GM19351 (cell line): ENCODE data around the gene SFTPD.

Source experiments
- ATAC-seq: cut with Tn5 transposase; IDR thresholded peaks from one replicate; pipeline ENCODE4 v1.9.1; 2021; ENCODE audit warnings: mild to moderate bottlenecking, moderate library complexity; ENCODE audit not compliant: unreplicated experiment

Gene SFTPD

DNA sequence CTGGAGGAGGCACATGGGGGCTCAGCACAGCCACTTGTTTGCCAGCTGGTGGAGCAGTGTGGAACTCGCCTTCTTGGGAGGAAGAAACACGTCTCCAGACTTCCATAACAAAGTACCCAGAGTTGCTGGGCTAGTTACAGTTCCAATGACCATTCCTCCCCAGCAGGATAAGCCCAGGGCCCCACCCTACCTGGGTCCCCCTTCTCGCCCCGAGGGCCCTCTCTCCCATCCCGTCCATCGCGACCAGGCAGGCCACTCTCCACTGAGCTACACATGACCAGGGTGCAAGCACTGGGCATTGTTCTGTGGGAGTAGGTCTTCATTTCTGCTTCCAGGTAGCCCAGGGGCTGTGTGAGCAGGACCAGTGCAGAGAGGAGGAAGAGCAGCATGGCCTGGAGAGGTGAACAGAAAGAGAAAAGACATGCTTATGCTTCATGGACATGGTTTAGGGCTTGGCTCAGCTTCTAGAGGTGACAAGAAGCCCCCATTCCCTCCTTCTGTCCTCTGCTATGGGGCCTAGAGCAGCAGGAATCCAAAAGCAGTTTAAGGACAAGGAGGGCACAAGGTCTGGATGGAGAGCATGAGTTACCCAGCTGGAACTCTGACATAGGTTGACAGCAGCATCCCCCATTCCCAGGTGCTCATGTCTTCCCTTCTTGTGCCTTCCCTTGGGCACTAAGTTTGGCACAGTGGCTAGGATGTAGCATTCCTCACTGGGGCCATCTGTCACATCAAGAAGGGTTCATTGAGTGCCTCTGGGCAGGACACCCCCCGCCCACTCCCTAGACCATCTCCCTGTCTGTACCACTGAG is 2.4 kb downstream of the SFTPD start:
- ATAC-seq, result no peak

DNA sequence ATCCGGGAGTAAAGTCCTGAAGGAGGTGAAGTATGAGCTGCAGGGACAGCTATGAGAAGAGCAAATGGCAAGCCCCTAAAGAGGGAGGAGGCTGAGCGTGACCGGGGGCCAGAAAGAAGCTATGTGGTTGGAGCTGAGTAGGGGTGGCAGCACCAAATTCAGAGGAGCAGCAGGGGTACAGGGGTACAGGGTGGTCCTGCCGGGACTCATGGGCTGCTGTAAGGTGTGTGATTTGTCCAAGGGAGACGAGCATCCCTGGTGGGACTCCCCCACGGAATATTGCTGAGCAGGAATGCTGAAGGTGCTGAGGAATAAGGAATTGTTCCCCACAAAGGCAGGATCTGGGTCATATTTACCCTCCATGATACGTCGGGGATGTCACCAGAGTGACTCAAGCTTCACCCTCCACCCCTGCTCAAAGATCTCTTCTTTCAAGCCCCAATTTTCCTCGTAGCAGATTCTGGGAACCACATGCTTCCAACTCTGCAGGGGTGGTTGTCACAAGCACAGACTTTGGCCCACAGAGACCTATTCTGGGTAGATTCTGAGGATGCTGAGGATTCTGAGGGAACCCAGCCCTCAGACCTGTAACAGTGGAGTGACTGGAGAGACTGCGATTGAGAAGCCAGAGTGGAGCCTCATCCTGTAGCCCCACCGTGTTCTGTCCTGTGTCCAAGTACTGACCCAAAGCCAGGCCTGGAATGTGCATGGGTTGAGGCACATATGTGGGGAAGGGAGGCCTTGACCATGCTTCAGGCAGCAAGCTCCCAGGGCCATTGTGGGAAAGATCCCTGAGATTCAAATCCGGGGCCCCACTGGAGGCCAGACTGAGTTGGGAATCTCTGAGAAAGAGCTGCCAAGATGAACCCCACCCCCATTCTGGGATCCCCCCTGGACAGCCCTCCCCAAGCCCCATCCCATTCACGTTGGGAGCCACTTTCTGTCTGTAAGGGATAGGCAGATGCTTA is 4.2 kb downstream of the SFTPD start:
- no peak for ATAC-seq

DNA sequence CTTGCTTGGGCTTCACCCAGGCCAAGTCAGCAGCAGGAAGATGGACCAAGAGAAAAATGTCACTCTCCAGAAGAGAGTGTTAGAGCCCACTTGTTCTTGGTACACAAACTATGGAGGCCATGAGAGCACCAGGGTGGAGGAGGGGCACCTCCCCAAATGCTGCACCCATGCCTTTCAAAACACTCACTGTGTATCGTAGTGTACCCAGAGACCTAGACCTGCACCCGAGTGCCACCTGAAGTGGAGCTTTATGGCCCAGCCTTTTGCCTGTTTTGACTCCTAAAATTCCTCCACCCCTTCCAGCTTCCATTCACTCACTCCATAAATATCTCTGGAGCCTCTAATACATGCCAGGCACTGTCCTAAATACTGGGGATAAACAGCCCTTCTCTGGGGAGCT is 5.0 kb downstream of the SFTPD start:
- ATAC-seq, result no peak

DNA sequence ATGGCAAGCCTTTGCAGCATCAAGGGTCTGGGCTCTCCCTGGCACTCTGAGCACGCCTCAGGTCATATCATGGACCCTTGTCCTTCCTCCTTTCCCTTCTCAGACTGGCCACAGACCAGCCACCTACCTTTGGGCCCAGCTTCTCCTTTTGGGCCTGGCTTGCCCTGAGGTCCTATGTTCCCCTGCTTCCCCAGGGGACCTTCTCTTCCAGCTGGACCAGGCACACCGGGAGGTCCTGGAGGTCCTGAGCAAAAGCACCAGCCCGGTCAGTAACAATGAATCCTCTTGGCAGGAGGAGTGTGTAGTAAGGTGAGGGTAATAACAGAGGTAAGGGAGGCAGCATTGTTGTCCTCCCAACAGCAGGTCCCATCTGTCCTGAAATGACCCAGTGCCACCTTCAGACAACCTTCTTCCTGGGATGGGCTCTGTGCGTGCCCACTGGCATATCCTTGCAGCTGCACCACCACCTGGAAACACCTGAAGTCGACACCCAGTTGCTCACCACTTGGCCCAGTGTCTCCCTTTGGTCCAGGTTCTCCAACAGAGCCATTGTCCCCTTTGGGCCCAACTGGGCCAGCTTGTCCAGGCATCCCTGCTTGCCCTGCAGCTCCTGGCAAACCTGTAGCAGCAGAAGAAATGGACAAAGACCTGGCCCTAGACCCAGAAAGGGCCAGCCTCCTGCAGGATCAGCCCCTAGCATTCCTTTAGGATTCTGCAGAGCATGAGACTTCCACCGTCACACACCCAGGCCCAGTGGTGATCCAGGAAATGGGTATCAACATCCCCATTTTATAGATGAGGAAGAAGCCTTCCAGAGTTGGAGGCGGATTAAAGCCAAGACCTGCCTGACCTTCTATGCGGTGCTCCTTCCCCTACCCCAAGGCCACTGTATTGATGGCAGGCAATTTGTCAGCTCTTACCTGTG is 6.4 kb downstream of the SFTPD start:
- ATAC-seq, result no peak

DNA sequence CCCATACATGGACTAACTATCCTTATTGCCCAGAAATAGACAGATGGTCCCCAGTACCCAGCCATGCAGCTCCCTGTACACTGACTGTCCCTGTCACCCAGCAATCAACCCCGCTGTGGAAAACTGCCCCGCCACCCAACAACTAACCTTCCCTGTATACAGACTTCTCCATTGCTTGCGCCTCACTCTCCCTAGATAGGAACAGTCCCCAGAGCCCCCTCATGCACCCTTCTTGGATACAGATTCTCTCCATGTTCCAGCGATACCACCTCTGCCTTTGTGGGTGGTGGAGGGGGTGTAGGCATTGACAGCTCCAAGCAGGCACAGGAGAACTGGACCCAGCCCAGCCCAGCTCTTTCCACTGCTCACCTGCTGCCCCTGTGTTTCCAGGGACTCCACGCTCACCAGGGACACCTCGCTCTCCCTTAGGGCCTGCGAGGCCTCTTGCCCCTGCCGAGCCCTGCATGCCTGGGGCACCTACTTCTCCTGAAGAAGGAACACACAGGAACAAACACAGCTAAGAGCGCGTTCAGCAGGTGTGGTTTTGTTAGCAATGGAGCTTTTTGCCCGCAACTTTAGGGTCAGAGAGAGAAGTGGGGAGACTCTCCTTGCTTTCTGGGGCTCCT is 7.2 kb downstream of the SFTPD start:
- ATAC-seq, result no peak

DNA sequence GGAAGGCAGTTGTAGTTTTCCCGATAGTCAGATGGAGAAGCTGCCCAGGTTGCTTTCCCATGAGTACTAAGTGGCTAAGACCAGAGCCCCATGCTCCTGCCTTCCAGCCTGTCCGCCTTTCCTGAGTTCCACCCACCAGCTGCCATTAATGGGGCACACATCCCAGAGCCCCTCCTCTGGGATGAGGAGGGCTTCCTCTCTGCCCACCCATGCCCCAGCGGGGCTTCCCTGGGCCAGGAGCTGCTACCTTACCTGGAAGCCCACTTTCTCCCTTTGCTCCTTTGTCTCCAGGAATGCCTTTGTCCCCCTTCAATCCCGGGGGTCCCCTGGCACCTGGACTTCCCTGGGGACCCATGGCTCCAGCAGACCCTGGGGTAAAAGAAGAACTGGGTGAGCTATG is 7.8 kb downstream of the SFTPD start:
- no peak for ATAC-seq

DNA sequence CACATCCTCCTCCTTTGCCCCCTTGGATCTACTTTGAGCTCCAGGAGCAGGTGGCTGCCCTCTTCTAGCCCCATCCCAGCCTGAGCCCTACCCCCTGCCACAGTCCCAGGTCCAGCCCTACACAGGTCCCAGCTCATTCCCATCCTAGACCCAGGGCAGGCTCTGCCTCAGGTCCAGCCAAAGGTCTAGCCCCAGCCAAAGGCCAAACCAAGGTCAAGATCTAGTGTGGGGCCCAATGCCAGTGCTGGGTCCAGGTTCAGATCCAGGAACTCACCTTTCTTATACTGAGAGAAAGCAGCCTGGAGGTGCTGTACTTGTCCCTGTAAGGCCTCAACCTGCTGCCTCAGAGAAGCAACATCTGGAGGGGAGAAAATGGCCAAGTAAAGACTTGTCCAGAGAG is 8.5 kb downstream of the SFTPD start:
- no peak for ATAC-seq

DNA sequence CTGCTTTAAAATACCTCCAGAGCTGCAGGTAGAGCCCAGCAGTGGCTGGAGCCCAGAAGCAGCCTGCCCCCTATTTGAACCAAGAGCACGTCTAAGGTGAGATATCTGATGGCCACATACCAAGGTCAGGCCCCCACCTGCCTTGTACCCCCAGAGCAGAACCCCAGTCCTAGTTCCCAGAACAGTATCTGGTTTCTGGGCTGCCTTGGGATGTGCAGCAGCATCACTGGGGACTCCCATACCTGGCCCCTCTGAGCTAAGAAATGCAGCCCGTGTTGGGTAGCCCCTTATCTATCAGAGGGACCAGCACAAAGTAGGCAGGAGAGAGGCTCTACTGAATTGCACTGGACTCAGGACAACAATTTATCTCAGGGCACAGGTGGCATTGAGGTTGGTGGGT is 8.9 kb downstream of the SFTPD start:
- no peak for ATAC-seq

DNA sequence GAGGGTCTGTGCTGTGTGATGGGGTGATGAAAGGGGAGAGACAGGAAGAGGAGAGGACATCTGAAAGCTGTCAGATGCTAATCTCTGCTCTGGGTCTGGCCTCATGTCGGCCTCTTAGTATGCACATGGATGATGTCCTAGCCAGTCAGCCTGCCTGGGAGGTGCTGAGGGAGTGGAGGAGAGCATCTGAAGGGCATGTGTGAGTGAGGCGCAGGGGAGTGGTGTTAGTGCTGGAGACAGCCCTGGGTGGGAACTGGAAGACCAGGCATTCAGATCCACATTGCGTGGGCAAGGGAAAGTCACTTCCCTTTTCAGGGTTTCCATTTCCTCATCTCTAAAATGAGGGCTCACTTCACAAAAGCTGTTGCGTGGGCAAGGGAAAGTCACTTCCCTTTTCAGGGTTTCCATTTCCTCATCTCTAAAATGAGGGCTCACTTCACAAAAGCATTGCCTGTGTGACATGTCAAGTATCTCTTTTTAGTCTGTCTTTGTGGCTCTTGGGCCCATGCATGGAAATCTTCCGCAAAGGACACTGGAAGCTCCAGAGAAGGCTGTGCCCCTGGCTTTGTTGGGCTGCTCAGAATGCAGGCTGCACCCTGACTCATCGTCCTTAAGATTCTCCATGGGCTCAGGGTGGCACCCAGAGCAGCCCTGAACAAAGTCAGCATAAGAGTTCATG is 10.0 kb downstream of the SFTPD start:
- peak; percentile 80 for ATAC-seq

DNA sequence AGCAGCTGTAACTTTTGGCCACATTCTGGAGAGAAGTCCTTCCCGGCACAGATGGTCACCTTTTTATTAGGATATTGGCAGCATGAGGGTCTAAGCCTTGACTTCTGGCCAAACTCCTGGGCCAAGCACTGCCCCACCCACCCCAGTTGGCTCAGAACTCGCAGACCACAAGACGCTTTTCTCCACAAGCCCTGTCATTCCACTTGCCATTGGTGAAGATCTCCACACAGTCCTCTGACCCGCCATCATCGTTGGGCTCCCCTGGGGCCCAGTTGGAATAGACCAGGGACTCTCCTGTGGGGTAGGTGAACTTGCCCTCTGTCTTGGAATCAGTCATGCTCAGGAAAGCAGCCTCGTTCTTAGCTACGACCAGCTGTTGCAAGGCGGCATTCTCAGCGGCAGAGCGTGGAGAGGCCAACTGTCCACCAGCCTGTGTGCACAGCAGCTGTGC is 11.2 kb downstream of the SFTPD start:
- ATAC-seq, result no peak

DNA sequence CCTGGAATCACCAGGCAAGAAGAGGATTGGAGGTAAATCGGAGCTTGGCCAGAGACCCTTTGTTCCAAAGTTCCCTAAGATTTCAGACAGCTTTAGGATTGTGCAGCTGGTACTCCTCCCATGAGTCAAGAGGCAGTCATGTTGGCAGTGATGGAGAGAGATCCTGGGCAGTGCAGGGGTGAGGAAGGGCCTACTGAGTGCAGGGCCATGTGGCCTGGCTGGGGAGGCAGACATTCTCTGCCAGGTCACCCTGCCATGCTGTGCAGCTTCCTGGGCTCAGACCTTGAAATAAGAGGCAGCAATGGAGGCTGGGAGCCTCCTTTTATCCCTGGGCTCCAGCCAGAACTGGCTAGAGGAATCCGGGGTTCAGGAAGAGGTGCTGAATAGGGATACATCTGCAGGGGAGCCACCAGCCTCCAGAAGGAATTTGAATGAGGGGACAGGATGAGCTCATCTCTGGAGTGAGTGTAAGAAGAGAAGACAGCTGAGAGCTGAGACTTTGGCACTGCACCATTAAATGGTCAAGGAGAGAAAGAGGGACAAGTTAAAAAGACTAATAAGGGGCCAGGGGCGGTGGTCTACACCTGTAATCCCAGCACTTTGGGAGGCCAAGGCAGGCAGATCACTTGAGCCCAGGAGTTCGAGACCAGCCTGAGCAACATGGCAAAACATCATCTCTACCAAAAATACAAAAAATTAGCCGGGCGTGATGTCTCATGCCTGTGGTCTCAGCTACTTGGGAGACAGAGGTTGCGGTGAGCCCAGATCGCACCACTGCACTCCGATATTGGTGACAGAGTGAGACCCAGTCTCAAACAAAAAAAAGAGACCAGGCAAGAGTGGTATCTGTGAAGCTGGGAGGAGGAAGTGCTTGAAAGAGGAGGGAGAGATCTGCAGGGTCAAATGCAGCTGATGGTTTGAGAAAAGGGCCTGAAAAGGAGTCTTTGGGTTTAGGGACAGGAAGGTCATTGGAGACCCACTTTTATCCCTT is 12.0 kb downstream of the SFTPD start:
- no peak for ATAC-seq

DNA sequence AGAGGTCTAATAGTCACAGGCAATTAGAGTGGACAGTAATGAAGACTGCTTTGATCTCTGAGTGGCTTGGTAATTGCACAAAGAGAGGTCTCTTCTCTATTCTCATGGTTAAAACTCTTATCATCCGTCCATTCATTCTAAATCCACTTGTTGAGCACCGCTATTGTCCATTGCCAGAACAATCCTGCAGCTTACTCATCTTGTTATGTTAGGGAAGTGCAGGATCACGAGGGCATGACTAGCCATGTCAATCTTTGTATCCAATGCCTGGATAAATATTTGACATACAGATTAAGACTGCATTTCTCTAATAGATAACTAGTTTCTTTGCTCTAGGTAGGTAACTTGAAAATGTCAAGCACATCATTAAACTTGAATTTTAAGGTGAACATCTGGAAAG is 14.9 kb downstream of the SFTPD start:
- ATAC-seq, result no peak

DNA sequence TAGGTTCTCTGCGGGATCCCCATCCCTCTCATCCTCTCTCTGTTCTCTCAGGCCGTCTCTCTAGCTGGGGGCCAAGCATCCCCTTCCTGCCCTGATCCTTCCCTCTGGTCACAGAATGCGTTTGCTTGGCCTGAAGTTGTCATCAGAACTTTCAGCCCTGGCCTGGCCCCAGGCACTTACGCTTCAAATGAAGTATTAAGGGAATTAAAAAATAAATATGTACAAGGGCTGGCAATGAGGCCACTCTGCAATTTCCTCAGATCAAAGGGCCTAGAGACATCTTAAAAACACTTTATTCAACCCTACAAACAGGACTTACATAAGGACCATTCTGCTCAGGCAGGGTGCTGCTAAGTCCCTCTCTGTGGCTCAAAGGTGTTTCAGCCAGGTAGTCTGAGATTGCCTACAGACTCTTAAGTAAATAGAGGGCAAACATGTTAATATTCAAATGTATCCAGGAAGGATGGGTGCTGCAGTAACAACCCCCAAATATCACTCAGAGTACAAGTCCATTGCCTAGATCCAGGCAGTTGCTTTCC is 16.0 kb downstream of the SFTPD start:
- ATAC-seq, result no peak

DNA sequence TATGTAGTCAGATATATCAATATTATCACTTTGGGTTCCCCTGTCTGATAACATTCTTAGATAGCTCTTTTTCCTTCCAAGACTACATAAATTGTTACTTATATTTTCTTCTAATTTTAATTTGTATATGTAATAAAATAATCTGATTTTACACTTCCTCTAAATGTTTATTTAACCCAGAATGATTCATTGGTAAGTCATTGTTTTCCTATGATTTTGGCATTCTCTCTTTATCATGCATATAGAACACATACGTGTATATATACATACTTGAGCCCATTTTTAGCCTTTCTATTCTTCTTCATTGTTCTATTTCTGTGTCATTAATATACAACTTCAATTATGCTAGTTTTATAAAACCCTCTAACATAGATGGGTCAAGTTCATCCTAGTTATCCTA is 16.6 kb downstream of the SFTPD start:
- ATAC-seq, result no peak

DNA sequence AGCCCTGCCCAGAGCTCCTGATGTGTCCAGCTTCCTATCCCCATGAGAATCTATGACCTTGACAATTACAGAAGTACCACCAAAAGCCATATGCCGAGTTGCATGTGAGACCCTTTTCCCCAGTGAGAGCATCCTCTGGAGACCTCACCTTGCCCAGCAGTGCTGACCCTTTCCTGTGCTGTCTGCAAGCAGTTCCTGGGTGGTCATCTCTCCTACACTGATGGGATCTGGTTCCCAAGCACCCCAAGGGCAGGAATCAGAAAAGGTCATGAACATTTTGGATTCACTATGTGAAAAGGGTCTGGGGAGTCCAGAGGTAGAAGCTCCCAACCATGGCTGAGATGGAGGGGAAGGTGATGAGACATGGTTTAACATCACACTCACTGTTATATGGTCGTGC is 18.2 kb downstream of the SFTPD start:
- ATAC-seq, result no peak

DNA sequence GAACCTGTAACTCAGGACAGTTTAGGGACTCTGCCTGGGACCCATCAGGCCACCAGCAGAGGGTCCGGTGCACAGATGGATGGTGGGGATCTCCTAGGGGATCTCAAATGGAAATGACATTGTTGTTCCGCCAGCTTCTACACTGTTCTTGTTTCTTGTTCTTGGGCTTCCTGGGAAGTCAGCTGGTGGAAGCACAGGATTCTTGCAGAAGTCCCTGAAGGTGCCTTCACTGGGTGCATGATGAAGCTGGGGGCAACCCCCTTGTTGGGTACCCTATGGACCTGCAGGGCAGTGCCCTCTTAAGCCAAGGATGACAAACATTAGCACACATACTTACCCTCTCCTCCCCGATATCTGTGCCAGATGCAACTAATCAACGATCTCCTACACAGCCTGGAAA is 18.6 kb downstream of the SFTPD start:
- no peak for ATAC-seq

DNA sequence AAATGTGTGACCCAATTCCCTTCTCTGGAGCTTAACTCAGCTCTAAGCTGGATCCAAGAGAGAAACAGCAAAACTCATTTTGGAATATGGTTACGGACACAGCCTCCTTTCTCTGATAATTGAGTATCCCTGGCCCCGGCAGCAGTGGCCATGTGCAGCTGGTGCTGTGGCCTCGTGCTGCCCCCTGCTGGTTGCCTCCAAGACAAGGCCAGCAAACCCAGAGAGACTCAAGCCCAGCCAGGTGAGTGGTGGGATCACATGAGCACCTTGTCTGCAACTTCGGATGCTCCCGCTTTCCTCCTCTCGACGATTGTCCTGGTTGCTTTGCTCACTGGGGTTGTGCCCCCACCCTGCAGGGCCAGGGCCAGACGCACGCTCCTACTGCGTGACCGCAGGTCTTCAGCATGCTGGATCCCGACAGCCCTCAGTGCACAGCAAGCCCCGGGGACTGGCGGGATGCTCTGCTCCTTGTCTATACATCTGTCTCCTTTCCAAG is 19.4 kb downstream of the SFTPD start:
- peak; percentile 84 for ATAC-seq

DNA sequence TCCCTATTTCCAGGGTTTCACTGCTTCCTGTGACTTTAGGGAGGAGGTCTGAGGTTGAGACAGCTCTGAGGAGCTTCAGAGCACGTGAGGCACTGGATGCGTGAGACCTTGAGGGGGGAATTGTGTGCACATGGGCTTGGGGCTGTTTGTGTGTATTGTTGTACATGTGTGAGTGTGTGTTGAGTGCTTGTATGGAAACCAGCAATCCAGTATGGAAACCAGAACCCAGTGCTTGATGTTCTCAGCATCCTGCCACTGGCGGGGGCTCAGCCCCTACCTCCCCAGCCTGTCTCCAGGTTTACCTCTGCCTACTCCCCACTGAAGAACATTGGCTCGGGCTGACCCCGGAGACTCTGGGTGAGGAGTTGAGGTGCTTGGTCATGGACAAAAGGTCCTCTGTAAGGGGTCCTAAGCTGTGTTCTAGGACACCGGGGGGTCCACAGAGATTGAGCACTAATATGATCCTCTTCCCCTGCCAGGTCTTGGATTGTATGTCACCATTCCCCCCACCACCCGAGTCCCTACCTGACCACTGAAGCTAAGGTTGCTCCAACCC is 20.8 kb downstream of the SFTPD start:
- ATAC-seq, result no peak
